IMR-90 (cell line): ENCODE results near the gene TCTA.

ENCODE experiments used
- CHD1 ChIP-seq: IDR thresholded peaks from 2 replicates; pipeline ENCODE4 v1.6.1; 2012; ENCODE audit warnings: low read depth, low read length, improper control_type of control experiment
- FOS ChIP-seq: fragments of 150-350 bp; IDR thresholded peaks from 2 replicates; pipeline ENCODE4 v1.6.1; 2016; ENCODE audit warnings: low read depth, low read length
- MAZ ChIP-seq: IDR thresholded peaks from 2 replicates; pipeline ENCODE4 v1.6.1; 2012; ENCODE audit warnings: low read depth, mild to moderate bottlenecking, low read length, improper control_type of control experiment, moderate library complexity, borderline replicate concordance
- MXI1 ChIP-seq: IDR thresholded peaks from 2 replicates; pipeline ENCODE4 v1.6.1; 2012; ENCODE audit warnings: low read depth, mild to moderate bottlenecking, low read length, moderate library complexity, borderline replicate concordance
- NFE2L2 ChIP-seq: fragments of 150-350 bp; IDR thresholded peaks from 2 replicates; pipeline ENCODE4 v1.6.1; 2016; ENCODE audit warnings: low read depth, mild to moderate bottlenecking, low read length
- POLR2A ChIP-seq: IDR thresholded peaks from 2 replicates; pipeline ENCODE4 v1.6.1; 2012; ENCODE audit warnings: mild to moderate bottlenecking, low read depth, low read length
- RAD21 ChIP-seq: IDR thresholded peaks from 2 replicates; pipeline ENCODE4 v1.6.1; 2012; ENCODE audit warnings: low read length, improper control_type of control experiment
- SMC3 ChIP-seq: fragments of 150-350 bp; IDR thresholded peaks from 2 replicates; pipeline ENCODE4 v1.6.1; 2016; ENCODE audit warnings: low read depth, mild to moderate bottlenecking, antibody characterized with exemption, low read length, moderate library complexity
- TF ChIP-seq, protein P1 (sequence below): conservative IDR thresholded peaks from 2 replicates; pipeline ENCODE4 v1.5.1; 2012; ENCODE audit warnings: mild to moderate bottlenecking, low read depth, low read length, improper control_type of control experiment

DNA sequence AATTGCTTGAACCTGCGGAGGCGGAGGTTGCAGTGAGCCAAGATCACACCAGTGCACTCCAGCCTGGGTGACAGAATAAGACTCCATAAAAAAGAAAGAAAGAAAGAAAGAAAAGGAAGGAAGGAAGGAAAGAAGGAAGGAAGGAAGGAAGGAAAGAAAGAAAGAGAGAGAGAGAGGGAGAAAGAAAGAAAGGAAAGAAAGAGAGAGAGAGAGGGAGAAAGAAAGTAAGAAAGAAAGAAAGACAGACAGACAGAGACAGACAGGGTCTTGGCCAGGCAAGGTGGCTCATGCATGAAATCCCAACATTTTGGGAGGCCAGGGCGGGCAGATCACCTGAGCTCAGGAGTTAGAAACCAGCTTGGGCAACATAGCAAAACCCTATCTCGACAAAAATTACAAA, 41.4 kb downstream of the TCTA start:
- TF ChIP-seq, protein P1, sequence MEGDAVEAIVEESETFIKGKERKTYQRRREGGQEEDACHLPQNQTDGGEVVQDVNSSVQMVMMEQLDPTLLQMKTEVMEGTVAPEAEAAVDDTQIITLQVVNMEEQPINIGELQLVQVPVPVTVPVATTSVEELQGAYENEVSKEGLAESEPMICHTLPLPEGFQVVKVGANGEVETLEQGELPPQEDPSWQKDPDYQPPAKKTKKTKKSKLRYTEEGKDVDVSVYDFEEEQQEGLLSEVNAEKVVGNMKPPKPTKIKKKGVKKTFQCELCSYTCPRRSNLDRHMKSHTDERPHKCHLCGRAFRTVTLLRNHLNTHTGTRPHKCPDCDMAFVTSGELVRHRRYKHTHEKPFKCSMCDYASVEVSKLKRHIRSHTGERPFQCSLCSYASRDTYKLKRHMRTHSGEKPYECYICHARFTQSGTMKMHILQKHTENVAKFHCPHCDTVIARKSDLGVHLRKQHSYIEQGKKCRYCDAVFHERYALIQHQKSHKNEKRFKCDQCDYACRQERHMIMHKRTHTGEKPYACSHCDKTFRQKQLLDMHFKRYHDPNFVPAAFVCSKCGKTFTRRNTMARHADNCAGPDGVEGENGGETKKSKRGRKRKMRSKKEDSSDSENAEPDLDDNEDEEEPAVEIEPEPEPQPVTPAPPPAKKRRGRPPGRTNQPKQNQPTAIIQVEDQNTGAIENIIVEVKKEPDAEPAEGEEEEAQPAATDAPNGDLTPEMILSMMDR = no peak
- no peak for TF ChIP-seq POLR2A
- TF ChIP-seq SMC3 = no peak
- no peak for TF ChIP-seq CHD1
- TF ChIP-seq NFE2L2 = no peak
- no peak for TF ChIP-seq MXI1
- no peak for TF ChIP-seq RAD21
- no peak for TF ChIP-seq FOS
- no peak for TF ChIP-seq MAZ
